Stimulated activated naive CD8-positive, alpha-beta T cell treated with anti-CD3 and anti-CD28 coated beads, Interleukin-15, Interleukin-2, amounts not matched to agents 100 ng/mL and 50 ng/mL, for 24 hours (primary cell): ENCODE measurements around the gene HBM.
"Not testable (repeated sequence)": the region's sequence is repeated elsewhere in the genome, so short reads cannot be mapped to it uniquely, and the experiment has no call there.

Experiments
- H3K27ac Mint-ChIP-seq: one replicate; pipeline ENCODE4 v1.8.0; 2021; ENCODE audit warnings: mild to moderate bottlenecking, mixed read lengths
- H3K27me3 Mint-ChIP-seq: one replicate; pipeline ENCODE4 v1.8.0; 2021; ENCODE audit warnings: mixed read lengths
- H3K36me3 Mint-ChIP-seq: one replicate; pipeline ENCODE4 v1.8.0; 2021; ENCODE audit warnings: low read depth, mixed read lengths
- H3K4me1 Mint-ChIP-seq: one replicate; pipeline ENCODE4 v1.8.0; 2021; ENCODE audit warnings: low read depth, mixed read lengths
- H3K4me3 Mint-ChIP-seq: one replicate; pipeline ENCODE4 v1.8.0; 2021; ENCODE audit warnings: mild to moderate bottlenecking, mixed read lengths
- H3K9me3 Mint-ChIP-seq: one replicate; pipeline ENCODE4 v1.8.0; 2021; ENCODE audit warnings: mixed read lengths

The HBM gene

GRCh38 chr16:172374-172941 lies 6.7 kb downstream of the HBM start, which contains the start of gene HBA2:
HBA2 (plus strand) TSS chr16:172876; CDS start chr16:172913, 37 bp downstream.
- H3K4me1 Mint-ChIP-seq = peaks cover 12% of the 10 kb centered on the region
- H3K9me3 Mint-ChIP-seq, H3K36me3 Mint-ChIP-seq, H3K27ac Mint-ChIP-seq, H3K4me3 Mint-ChIP-seq: not testable (repeated sequence)
- H3K27me3 Mint-ChIP-seq = peaks cover 59% of the 10 kb centered on the region

- not testable (repeated sequence) for H3K4me3 Mint-ChIP-seq, H3K27ac Mint-ChIP-seq, H3K9me3 Mint-ChIP-seq, H3K36me3 Mint-ChIP-seq
- H3K4me1 Mint-ChIP-seq = peaks cover 17% of the 10 kb centered on the region
- peaks cover 61% of the 10 kb centered on the region for H3K27me3 Mint-ChIP-seq
These were observed 7.6 kb downstream of the HBM start for GRCh38 chr16:173211-173854.

GRCh38 chr16:173928-174769 lies 8.4 kb downstream of the HBM start:
- Mint-ChIP-seq H3K4me1 (peaks cover 17% of the 10 kb centered on the region), H3K27me3 (peaks cover 60% of the 10 kb centered on the region)
- not testable (repeated sequence) for H3K36me3 Mint-ChIP-seq, H3K4me3 Mint-ChIP-seq, H3K9me3 Mint-ChIP-seq, H3K27ac Mint-ChIP-seq

- peaks cover 62% of the 10 kb centered on the region for H3K27me3 Mint-ChIP-seq
- peaks cover 21% of the 10 kb centered on the region for H3K4me1 Mint-ChIP-seq
- H3K36me3 Mint-ChIP-seq = no peaks in the 10 kb centered on the region
- H3K9me3 Mint-ChIP-seq = no peaks in the 10 kb centered on the region
- H3K27ac Mint-ChIP-seq = no peak overlapping the region
- no peak overlapping the region for H3K4me3 Mint-ChIP-seq
These were observed 9.5 kb downstream of the HBM start for GRCh38 chr16:175011-175949.

GRCh38 chr16:176006-176405 lies 10.2 kb downstream of the HBM start:
- not testable (repeated sequence) for H3K36me3 Mint-ChIP-seq, H3K27ac Mint-ChIP-seq, H3K9me3 Mint-ChIP-seq
- peaks cover 56% of the 10 kb centered on the region for H3K27me3 Mint-ChIP-seq
- peaks cover 21% of the 10 kb centered on the region for H3K4me1 Mint-ChIP-seq
- H3K4me3 Mint-ChIP-seq = peak overlapping the region; percentile 30

GRCh38 chr16:176477-177382 lies 11.0 kb downstream of the HBM start, which contains the start of gene HBA1:
HBA1 (plus strand) TSS chr16:176680; CDS start chr16:176717, 37 bp downstream.
- H3K36me3 Mint-ChIP-seq, H3K27ac Mint-ChIP-seq, H3K9me3 Mint-ChIP-seq: not testable (repeated sequence)
- Mint-ChIP-seq H3K27me3 (peaks cover 53% of the 10 kb centered on the region), H3K4me3 (peak within 1 kb of the TSS; percentile 30), H3K4me1 (peaks cover 23% of the 10 kb centered on the region)

GRCh38 chr16:177394-177822 lies 11.6 kb downstream of the HBM start:
- Mint-ChIP-seq H3K27me3 (peaks cover 50% of the 10 kb centered on the region), H3K4me3 (no peak overlapping the region), H3K9me3 (no peaks in the 10 kb centered on the region), H3K27ac (no peak overlapping the region), H3K4me1 (peaks cover 24% of the 10 kb centered on the region), H3K36me3 (no peaks in the 10 kb centered on the region)

GRCh38 chr16:177981-178667 lies 12.3 kb downstream of the HBM start:
- H3K4me3 Mint-ChIP-seq = no peak overlapping the region
- peaks cover 50% of the 10 kb centered on the region for H3K27me3 Mint-ChIP-seq
- peaks cover 24% of the 10 kb centered on the region for H3K4me1 Mint-ChIP-seq
- no peaks in the 10 kb centered on the region for H3K36me3 Mint-ChIP-seq
- H3K9me3 Mint-ChIP-seq = no peaks in the 10 kb centered on the region
- H3K27ac Mint-ChIP-seq = no peak overlapping the region

- H3K4me3 Mint-ChIP-seq = no peak overlapping the region
- H3K4me1 Mint-ChIP-seq = peaks cover 20% of the 10 kb centered on the region
- no peaks in the 10 kb centered on the region for H3K36me3 Mint-ChIP-seq
- H3K27ac Mint-ChIP-seq = no peak overlapping the region
- H3K27me3 Mint-ChIP-seq = peaks cover 46% of the 10 kb centered on the region
- H3K9me3 Mint-ChIP-seq = no peaks in the 10 kb centered on the region
These were observed 12.9 kb downstream of the HBM start for GRCh38 chr16:178668-179015.

GRCh38 chr16:179211-180092 lies 13.7 kb downstream of the HBM start:
- Mint-ChIP-seq H3K36me3 (no peaks in the 10 kb centered on the region), H3K27me3 (peaks cover 39% of the 10 kb centered on the region), H3K4me1 (peaks cover 20% of the 10 kb centered on the region), H3K9me3 (no peaks in the 10 kb centered on the region), H3K4me3 (no peak overlapping the region), H3K27ac (no peak overlapping the region)

GRCh38 chr16:180101-180675 lies 14.4 kb downstream of the HBM start, which contains the start of gene HBQ1:
HBQ1 (plus strand) TSS chr16:180459; CDS start chr16:180487, 28 bp downstream.
- Mint-ChIP-seq H3K9me3 (no peaks in the 10 kb centered on the region), H3K27me3 (peaks cover 32% of the 10 kb centered on the region), H3K27ac (no peak within 1 kb of the TSS), H3K36me3 (peaks cover 3% of the 10 kb centered on the region), H3K4me1 (peaks cover 17% of the 10 kb centered on the region), H3K4me3 (peak within 1 kb of the TSS; percentile 30)
